SK-N-SH (cell line): ENCODE data around the gene UTP25. TPM values are rescaled to one million over a fixed set of nuclear protein-coding genes. Genes with fewer than 3 reads are reported as not detected.
A peak's percentile ranks its signal among the peaks of the same experiment; 100 is the strongest.

Experiments used
- CTCF ChIA-PET: fragments of 300-600, 350-600 bp; formaldehyde crosslinking; extraction: SDS; loops from one replicate; lab custom pipeline; 2021; lab: Yijun Ruan, JAX
- POLR2A ChIA-PET: fragments of 350-600 bp; sonication (Branson Sonifier 250); formaldehyde crosslinking; extraction: SDS; loops from one replicate; lab custom pipeline; 2020; ENCODE audit warnings: antibody characterized with exemption, inconsistent platforms; lab: Yijun Ruan, JAX
- DNase-seq: peaks from one replicate; pipeline ENCODE4 v3.0.0; 2012
- H2AFZ ChIP-seq: fragments of 200-600 bp; sonication (generic); 2 replicates; pipeline ENCODE4 v1.8.1; 2016; ENCODE audit warnings: antibody characterized with exemption, mild to moderate bottlenecking, low read depth
- H3F3A ChIP-seq: fragments of 200-600 bp; sonication (generic); replicated peaks from 2 replicates; pipeline ENCODE3; 2016; ENCODE audit warnings: antibody characterized with exemption, mild to moderate bottlenecking; ENCODE audit not compliant: insufficient read depth
- H3K27ac ChIP-seq, 2 experiments: fragments of 200-500 bp in 1 of 2; fragments of 200-600 bp in 1 of 2; sonication (Bioruptor generic) in 1 of 2; sonication (generic), shearing (Covaris generic) in 1 of 2; 2 replicates each; pipeline versions ENCODE4 v1.5.1 to v1.6.1; 2014 to 2016; ENCODE audit warnings: low read depth in 2 of 2, inconsistent platforms in 1 of 2, low read length in 1 of 2, mild to moderate bottlenecking in 1 of 2, mixed read lengths in 1 of 2
- H3K27me3 ChIP-seq: fragments of 200-600 bp; sonication (generic), shearing (Covaris generic); 2 replicates; pipeline ENCODE4 v1.6.1; 2016; ENCODE audit warnings: mixed run types; ENCODE audit not compliant: insufficient read depth
- H3K36me3 ChIP-seq, 2 experiments: fragments of 200-500 bp in 1 of 2; fragments of 200-600 bp in 1 of 2; sonication (Bioruptor generic) in 1 of 2; sonication (generic) in 1 of 2; replicated peaks in 1 of 2; 2 replicates each; pipeline versions ENCODE3 to v1.5.1; 2014 to 2016; ENCODE audit warnings: low read length in 1 of 2, mild to moderate bottlenecking in 1 of 2; ENCODE audit not compliant: insufficient read depth in 2 of 2, control insufficient read depth in 1 of 2
- H3K4me1 ChIP-seq, 2 experiments: fragments of 200-500 bp in 1 of 2; fragments of 200-600 bp in 1 of 2; sonication (Bioruptor generic) in 1 of 2; sonication (generic), shearing (Covaris generic) in 1 of 2; 2 replicates each; pipeline versions ENCODE4 v1.5.1 to v1.6.1; 2014 to 2016; ENCODE audit warnings: low read depth in 1 of 2, low read length in 1 of 2, mixed run types in 1 of 2; ENCODE audit not compliant: insufficient read depth in 2 of 2, control insufficient read depth in 1 of 2
- H3K4me2 ChIP-seq: fragments of 200-600 bp; sonication (generic), shearing (Covaris generic); 2 replicates; pipeline ENCODE4 v1.6.1; 2017; ENCODE audit warnings: mixed run types
- H3K4me3 ChIP-seq, 2 experiments: fragments of 200-500 bp in 1 of 2; fragments of 200-600 bp in 1 of 2; sonication (Bioruptor generic) in 1 of 2; sonication (generic), shearing (Covaris generic) in 1 of 2; 2 replicates each; pipeline versions ENCODE4 v1.5.1 to v1.8.1; 2014 to 2016; ENCODE audit warnings: low read depth in 2 of 2, inconsistent platforms in 1 of 2, low read length in 1 of 2, mild to moderate bottlenecking in 1 of 2, mixed read lengths in 1 of 2, moderate library complexity in 1 of 2
- H3K79me2 ChIP-seq: fragments of 200-600 bp; sonication (generic); 2 replicates; pipeline ENCODE4 v1.8.1; 2017; ENCODE audit warnings: mild to moderate bottlenecking; ENCODE audit not compliant: insufficient read depth
- H3K9ac ChIP-seq: fragments of 200-600 bp; sonication (generic); 2 replicates; pipeline ENCODE4 v1.6.1; 2017; ENCODE audit warnings: mixed run types
- H3K9me2 ChIP-seq: fragments of 200-600 bp; sonication (generic); 2 replicates; pipeline ENCODE4 v1.6.1; 2017; ENCODE audit warnings: mixed run types
- H3K9me3 ChIP-seq: fragments of 200-600 bp; sonication (generic); 2 replicates; pipeline ENCODE4 v1.6.1; 2017; ENCODE audit warnings: mixed run types, mild to moderate bottlenecking, moderate library complexity
- H4K20me1 ChIP-seq: fragments of 200-600 bp; sonication (generic); 2 replicates; pipeline ENCODE4 v1.6.1; 2017; ENCODE audit warnings: mild to moderate bottlenecking, mixed run types; ENCODE audit not compliant: insufficient read depth
- CHD2 ChIP-seq: fragments of 150-350 bp; IDR thresholded peaks from 2 replicates; pipeline ENCODE4 v1.6.1; 2018; ENCODE audit warnings: low read length; ENCODE audit not compliant: partially characterized antibody
- ELF1 ChIP-seq: IDR thresholded peaks from 2 replicates; pipeline ENCODE4 v1.4.0; 2012
- EP300 ChIP-seq, 2 experiments: IDR thresholded peaks; 2 replicates each; pipeline versions ENCODE4 v1.4.0 to v1.6.1; 2012; ENCODE audit warnings: borderline replicate concordance in 1 of 2, low read depth in 1 of 2, low read length in 1 of 2
- EZH2phosphoT487 ChIP-seq: fragments of 200-600 bp; sonication (generic); IDR thresholded peaks from 2 replicates; pipeline ENCODE4 v1.6.1; 2017; ENCODE audit warnings: low read depth, mixed run types, mild to moderate bottlenecking, antibody characterized with exemption, moderate library complexity, borderline replicate concordance
- FOSL2 ChIP-seq: IDR thresholded peaks from 2 replicates; pipeline ENCODE4 v1.4.0; 2012; ENCODE audit warnings: low read depth, mild to moderate bottlenecking, moderate library complexity, borderline replicate concordance
- FOXJ3 ChIP-seq: sonication (generic); formaldehyde crosslinking; IDR thresholded peaks from 2 replicates; pipeline ENCODE4 v1.5.1; 2020; ENCODE audit warnings: mild to moderate bottlenecking, missing genetic modification reagents
- GABPA ChIP-seq: IDR thresholded peaks from 2 replicates; pipeline ENCODE4 v1.4.0; 2012; ENCODE audit warnings: low read depth, mild to moderate bottlenecking
- MXI1 ChIP-seq: IDR thresholded peaks from 2 replicates; pipeline ENCODE4 v1.6.1; 2012; ENCODE audit warnings: mild to moderate bottlenecking, low read depth, low read length, improper control_type of control experiment
- NFIC ChIP-seq: IDR thresholded peaks from 2 replicates; pipeline ENCODE4 v1.4.0; 2012; ENCODE audit warnings: borderline replicate concordance
- NRF1 ChIP-seq: IDR thresholded peaks from 2 replicates; pipeline ENCODE4 v1.6.1; 2012; ENCODE audit warnings: low read depth, mild to moderate bottlenecking, low read length
- POLR2AphosphoS5 ChIP-seq: IDR thresholded peaks from 2 replicates; pipeline ENCODE4 v1.6.1; 2012; ENCODE audit warnings: low read depth, low read length
- RAD21 ChIP-seq: IDR thresholded peaks from 2 replicates; pipeline ENCODE4 v1.6.1; 2012; ENCODE audit warnings: mild to moderate bottlenecking, low read length
- RCOR1 ChIP-seq: fragments of 150-350 bp; IDR thresholded peaks from 2 replicates; pipeline ENCODE4 v1.6.1; 2017; ENCODE audit warnings: antibody characterized with exemption, low read length
- RFX5 ChIP-seq: IDR thresholded peaks from 2 replicates; pipeline ENCODE4 v1.6.1; 2012; ENCODE audit warnings: mild to moderate bottlenecking, improper control_type of control experiment, low read length
- SIN3A ChIP-seq: IDR thresholded peaks from 2 replicates; pipeline ENCODE4 v1.6.1; 2012; ENCODE audit warnings: low read depth, mild to moderate bottlenecking, low read length, moderate library complexity, borderline replicate concordance
- SMC3 ChIP-seq: IDR thresholded peaks from 2 replicates; pipeline ENCODE4 v1.6.1; 2012; ENCODE audit warnings: low read depth, low read length, improper control_type of control experiment
- TAF1 ChIP-seq: IDR thresholded peaks from 2 replicates; pipeline ENCODE4 v1.6.1; 2012; ENCODE audit warnings: low read depth, mild to moderate bottlenecking, low read length, moderate library complexity, borderline replicate concordance
- TCF12 ChIP-seq: IDR thresholded peaks from 2 replicates; pipeline ENCODE4 v1.4.0; 2012
- TEAD4 ChIP-seq: IDR thresholded peaks from 2 replicates; pipeline ENCODE4 v1.4.0; 2012; ENCODE audit warnings: mild to moderate bottlenecking, borderline replicate concordance; ENCODE audit not compliant: insufficient read depth
- YY1 ChIP-seq: IDR thresholded peaks from 2 replicates; pipeline ENCODE4 v1.4.0; 2012; ENCODE audit warnings: low read depth, mild to moderate bottlenecking
- WGBS: methylation state at CpG from one replicate; pipeline ENCODE4 v1.1.6; 2017; ENCODE audit warnings: low lambda C conversion rate; 5-methylcytosine and 5-hydroxymethylcytosine counted together
- polyA plus RNA-seq, 3 experiments: library from polyadenylated mRNA; depleted of rRNA; stranded (reverse); fragments of >200 nt; gene quantifications; 2 replicates each; pipeline ENCODE4 v1.2.3, GENCODE V29; 2012
- TF ChIP-seq, protein P1 (sequence below): IDR thresholded peaks from 2 replicates; pipeline ENCODE4 v1.4.0; 2012; ENCODE audit warnings: low read depth, borderline replicate concordance
- TF ChIP-seq, protein P2 (sequence below): IDR thresholded peaks from 2 replicates; pipeline ENCODE4; 2012
- TF ChIP-seq, protein P3 (sequence below): IDR thresholded peaks from 2 replicates; pipeline ENCODE4 v1.4.0; 2012; ENCODE audit warnings: low read depth, borderline replicate concordance
- TF ChIP-seq, protein P4 (sequence below): fragments of 150-350 bp; IDR thresholded peaks from 2 replicates; pipeline ENCODE4 v1.6.1; 2017; ENCODE audit warnings: antibody characterized with exemption, low read length, low read depth, borderline replicate concordance
- TF ChIP-seq, protein P5 (sequence below): IDR thresholded peaks from 2 replicates; pipeline ENCODE4 v1.4.0; 2012; ENCODE audit warnings: low read depth

The UTP25 gene
- polyA plus RNA-seq, 1 of the 3 experiments (the other 2 are of a cell fraction) = 6.3 TPM

DNA sequence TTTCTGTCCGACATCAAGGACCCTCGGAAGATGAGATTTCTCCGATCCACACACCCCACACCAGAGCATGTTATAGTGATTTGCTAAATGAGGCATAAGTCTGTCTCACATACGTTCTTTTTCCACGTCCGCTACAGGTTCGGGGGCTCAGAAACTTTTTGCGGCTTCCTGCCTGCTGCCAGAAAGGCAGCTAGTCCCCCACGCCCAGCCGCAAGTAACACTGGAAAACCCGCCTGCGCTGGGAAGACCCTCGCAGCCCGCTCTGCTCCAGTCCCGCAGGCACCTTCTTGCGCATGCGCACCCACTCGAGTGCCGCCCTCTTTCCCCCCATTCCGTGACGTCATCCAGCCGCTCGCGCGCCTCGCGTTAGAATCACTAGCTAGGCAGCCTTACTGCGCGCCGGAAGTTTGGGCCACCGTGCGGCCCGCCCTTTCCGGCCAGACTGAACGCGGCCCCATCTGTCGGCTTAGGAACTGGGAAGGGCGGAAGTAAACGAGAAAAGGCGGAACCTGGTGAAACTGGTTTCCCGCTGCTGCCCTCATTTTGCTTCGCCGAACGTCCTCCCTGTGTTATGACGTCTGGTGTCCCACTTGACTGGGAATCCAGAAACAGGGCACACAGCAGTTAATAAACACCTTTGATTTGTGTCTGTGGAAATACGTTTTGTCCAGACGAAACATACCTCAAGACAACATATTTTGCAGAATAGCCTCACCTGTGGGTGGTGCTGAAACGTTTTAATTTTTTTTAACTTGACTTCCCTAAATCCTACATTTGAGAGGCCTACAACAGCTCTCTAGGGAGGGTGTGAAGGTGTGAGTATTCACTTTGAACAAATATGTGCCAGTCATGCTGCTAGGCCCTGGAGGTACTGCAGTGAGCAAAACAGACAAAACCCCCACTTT lies 43.3 kb upstream of the UTP25 start, which contains the start of gene C1orf74:
Gene C1orf74, minus strand, starts transcription at position 295 of the 905 bp plus-strand sequence. CDS start 925 bp downstream, outside the sequence.
- Histone ChIP-seq H3K9me3 (no peaks in the 10 kb centered on the region), H3K27me3 (no peaks in the 10 kb centered on the region), H3F3A (no peaks in the 10 kb centered on the region), H4K20me1 (no peaks in the 10 kb centered on the region), H3K36me3 (peaks cover 15 to 19% of the 10 kb centered on the region in 2 experiments), H3K27ac (peak within 1 kb of the TSS; percentile 84 to 91), H2AFZ (peak within 1 kb of the TSS; percentile 89)
- TF ChIP-seq TEAD4 = no peak
- TF ChIP-seq RFX5 = no peak
- no peak for TF ChIP-seq RCOR1
- TF ChIP-seq, protein P1, sequence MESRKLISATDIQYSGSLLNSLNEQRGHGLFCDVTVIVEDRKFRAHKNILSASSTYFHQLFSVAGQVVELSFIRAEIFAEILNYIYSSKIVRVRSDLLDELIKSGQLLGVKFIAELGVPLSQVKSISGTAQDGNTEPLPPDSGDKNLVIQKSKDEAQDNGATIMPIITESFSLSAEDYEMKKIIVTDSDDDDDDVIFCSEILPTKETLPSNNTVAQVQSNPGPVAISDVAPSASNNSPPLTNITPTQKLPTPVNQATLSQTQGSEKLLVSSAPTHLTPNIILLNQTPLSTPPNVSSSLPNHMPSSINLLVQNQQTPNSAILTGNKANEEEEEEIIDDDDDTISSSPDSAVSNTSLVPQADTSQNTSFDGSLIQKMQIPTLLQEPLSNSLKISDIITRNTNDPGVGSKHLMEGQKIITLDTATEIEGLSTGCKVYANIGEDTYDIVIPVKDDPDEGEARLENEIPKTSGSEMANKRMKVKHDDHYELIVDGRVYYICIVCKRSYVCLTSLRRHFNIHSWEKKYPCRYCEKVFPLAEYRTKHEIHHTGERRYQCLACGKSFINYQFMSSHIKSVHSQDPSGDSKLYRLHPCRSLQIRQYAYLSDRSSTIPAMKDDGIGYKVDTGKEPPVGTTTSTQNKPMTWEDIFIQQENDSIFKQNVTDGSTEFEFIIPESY = peak; percentile 98
- no peak for TF ChIP-seq FOXJ3 (CRISPR knock-in tag)
- TF ChIP-seq, protein P2, sequence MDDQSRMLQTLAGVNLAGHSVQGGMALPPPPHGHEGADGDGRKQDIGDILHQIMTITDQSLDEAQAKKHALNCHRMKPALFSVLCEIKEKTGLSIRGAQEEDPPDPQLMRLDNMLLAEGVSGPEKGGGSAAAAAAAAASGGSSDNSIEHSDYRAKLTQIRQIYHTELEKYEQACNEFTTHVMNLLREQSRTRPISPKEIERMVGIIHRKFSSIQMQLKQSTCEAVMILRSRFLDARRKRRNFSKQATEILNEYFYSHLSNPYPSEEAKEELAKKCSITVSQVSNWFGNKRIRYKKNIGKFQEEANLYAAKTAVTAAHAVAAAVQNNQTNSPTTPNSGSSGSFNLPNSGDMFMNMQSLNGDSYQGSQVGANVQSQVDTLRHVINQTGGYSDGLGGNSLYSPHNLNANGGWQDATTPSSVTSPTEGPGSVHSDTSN = no peak
- peak; percentile 96 for TF ChIP-seq GABPA
- peak; percentile 66; the same call in 1 of the 2 replicates for TF ChIP-seq YY1
- TF ChIP-seq SIN3A = peak; percentile 72; the same call in 1 of the 2 replicates
- peak; percentile 93 for TF ChIP-seq ELF1
- TF ChIP-seq, protein P3, sequence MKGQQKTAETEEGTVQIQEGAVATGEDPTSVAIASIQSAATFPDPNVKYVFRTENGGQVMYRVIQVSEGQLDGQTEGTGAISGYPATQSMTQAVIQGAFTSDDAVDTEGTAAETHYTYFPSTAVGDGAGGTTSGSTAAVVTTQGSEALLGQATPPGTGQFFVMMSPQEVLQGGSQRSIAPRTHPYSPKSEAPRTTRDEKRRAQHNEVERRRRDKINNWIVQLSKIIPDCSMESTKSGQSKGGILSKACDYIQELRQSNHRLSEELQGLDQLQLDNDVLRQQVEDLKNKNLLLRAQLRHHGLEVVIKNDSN = no peak
- no peak; the same call in 1 of the 2 replicates for TF ChIP-seq RAD21
- TF ChIP-seq POLR2AphosphoS5 = peak; percentile 98
- TF ChIP-seq, protein P4, sequence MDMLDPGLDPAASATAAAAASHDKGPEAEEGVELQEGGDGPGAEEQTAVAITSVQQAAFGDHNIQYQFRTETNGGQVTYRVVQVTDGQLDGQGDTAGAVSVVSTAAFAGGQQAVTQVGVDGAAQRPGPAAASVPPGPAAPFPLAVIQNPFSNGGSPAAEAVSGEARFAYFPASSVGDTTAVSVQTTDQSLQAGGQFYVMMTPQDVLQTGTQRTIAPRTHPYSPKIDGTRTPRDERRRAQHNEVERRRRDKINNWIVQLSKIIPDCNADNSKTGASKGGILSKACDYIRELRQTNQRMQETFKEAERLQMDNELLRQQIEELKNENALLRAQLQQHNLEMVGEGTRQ = no peak
- peak; percentile 35; the same call in 1 of the 2 replicates for TF ChIP-seq TCF12
- TF ChIP-seq FOSL2 = peak; percentile 3; the same call in 1 of the 2 replicates
- TF ChIP-seq EZH2phosphoT487 = no peak
- peak; percentile 99 for TF ChIP-seq CHD2
- TF ChIP-seq TAF1 = peak; percentile 76
- no peak for TF ChIP-seq EP300 (IDR thresholded peaks at IDR 0.05; ENCODE audit: borderline replicate concordance in 1 of 2, low read depth in 1 of 2, low read length in 1 of 2)
- no peak for TF ChIP-seq SMC3
- TF ChIP-seq, protein P5, sequence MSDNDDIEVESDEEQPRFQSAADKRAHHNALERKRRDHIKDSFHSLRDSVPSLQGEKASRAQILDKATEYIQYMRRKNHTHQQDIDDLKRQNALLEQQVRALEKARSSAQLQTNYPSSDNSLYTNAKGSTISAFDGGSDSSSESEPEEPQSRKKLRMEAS = peak; percentile 95
- TF ChIP-seq MXI1 = peak; percentile 52
- no peak for TF ChIP-seq NFIC
- peak; percentile 94 for TF ChIP-seq NRF1
- TF ChIP-seq, all 33 proteins: peak for 13
- Histone ChIP-seq H3K9me2 (no peaks in the 10 kb centered on the region), H3K4me3 (peak within 1 kb of the TSS; percentile 75 to 81), H3K9ac (peak within 1 kb of the TSS; percentile 97), H3K79me2 (peaks cover 24% of the 10 kb centered on the region), H3K4me2 (peak within 1 kb of the TSS; percentile 93), H3K4me1 (peaks cover 7 to 18% of the 10 kb centered on the region in 2 experiments; a peak in 3 of 4 replicates)
- CTCF ChIA-PET = interaction anchor here (0.8 to 1.6 kb wide), 5 partner anchors 12 to 87 kb away, joined by 3 to 10 read pairs (median 3); no protein-coding TSS in a partner anchor
- peak; percentile 97 for DNase-seq
- 5% methylated on average over 48 of the region's 48 CpGs for WGBS
- POLR2A ChIA-PET = interaction anchor here (0.7 to 2.1 kb wide), 8 partner anchors 16 to 1100 kb away, joined by 3 to 6 read pairs (median 4); partner anchors contain the start of gene UTP25
